CD4-positive, alpha-beta T cell (primary cell): Measurements from ENCODE around the gene FMO4. TPM values are rescaled to one million over a fixed set of nuclear protein-coding genes. Genes with fewer than 3 reads are reported as not detected.

ENCODE experiments used
- ATAC-seq: fragments of 200-7000 bp; cut with Tn5 transposase; one replicate; pipeline ENCODE4 v1.10.0; 2022; ENCODE audit warnings: mild to moderate bottlenecking; ENCODE audit not compliant: poor library complexity
- CTCF ChIA-PET: fragments of 350-600 bp; sonication (Branson Sonifier 250); formaldehyde crosslinking; loops from one replicate; lab custom pipeline; 2021; ENCODE audit warnings: antibody characterized with exemption, inconsistent platforms; lab: Charles Lee
- POLR2A ChIA-PET: fragments of 350-600 bp; sonication (Branson Sonifier 250); formaldehyde crosslinking; loops from one replicate; lab custom pipeline; 2021; ENCODE audit warnings: antibody characterized with exemption, inconsistent platforms; lab: Charles Lee
- DNase-seq, 14 experiments: peaks; one replicate each; pipeline ENCODE4 v3.0.0-alpha.2; 2013 to 2020; ENCODE audit warnings: mixed read lengths in 2 of 14
- H3K27ac ChIP-seq, 2 donors: one replicate each; pipeline versions ENCODE4 v1.5.1 to v1.7.0; 2013; ENCODE audit warnings: low read length in 2 of 2, low read depth in 1 of 2, mild to moderate bottlenecking in 1 of 2
- H3K27me3 ChIP-seq, 2 experiments: 1 replicate in 1 of 2; 2 replicates in 1 of 2; pipeline versions ENCODE4 v1.6.1 to v1.7.0; 2013; ENCODE audit warnings: low read length in 2 of 2, control low read depth in 1 of 2, mild to moderate bottlenecking in 1 of 2, moderate library complexity in 1 of 2; ENCODE audit not compliant: insufficient read depth in 2 of 2, control insufficient read depth in 1 of 2
- H3K36me3 ChIP-seq: one replicate; pipeline ENCODE4 v1.6.1; 2013; ENCODE audit warnings: low read length, control low read depth; ENCODE audit not compliant: insufficient read depth
- H3K4me1 ChIP-seq: one replicate; pipeline ENCODE4 v1.6.1; 2013; ENCODE audit warnings: low read length, control low read depth; ENCODE audit not compliant: insufficient read depth
- H3K4me3 ChIP-seq: one replicate; pipeline ENCODE4 v1.5.1; 2013; ENCODE audit warnings: mild to moderate bottlenecking, low read length, moderate library complexity
- H3K9me3 ChIP-seq, 2 experiments: 1 replicate in 1 of 2; 2 replicates in 1 of 2; pipeline versions ENCODE4 v1.6.1 to v1.7.0; 2013; ENCODE audit warnings: low read length in 2 of 2, mild to moderate bottlenecking in 2 of 2, control low read depth in 1 of 2, moderate library complexity in 1 of 2; ENCODE audit not compliant: control insufficient read depth in 1 of 2, insufficient read depth in 1 of 2
- H3K27ac Mint-ChIP-seq: one replicate; pipeline ENCODE4 v1.8.0; 2020; ENCODE audit warnings: mixed read lengths
- H3K27me3 Mint-ChIP-seq: one replicate; pipeline ENCODE4 v1.8.0; 2021; ENCODE audit warnings: mixed read lengths
- H3K36me3 Mint-ChIP-seq: one replicate; pipeline ENCODE4 v1.8.0; 2021; ENCODE audit warnings: low read depth, mixed read lengths
- H3K4me1 Mint-ChIP-seq: one replicate; pipeline ENCODE4 v1.8.0; 2021; ENCODE audit warnings: low read depth, mixed read lengths
- H3K4me3 Mint-ChIP-seq: one replicate; pipeline ENCODE4 v1.8.0; 2020; ENCODE audit warnings: mild to moderate bottlenecking, mixed read lengths
- H3K9me3 Mint-ChIP-seq: one replicate; pipeline ENCODE4 v1.8.0; 2020; ENCODE audit warnings: mixed read lengths
- CTCF ChIP-seq: fragments of 200-600 bp; IDR thresholded peaks from one replicate; pipeline ENCODE4 v1.8.0; 2022; ENCODE audit warnings: antibody characterized with exemption, mild to moderate bottlenecking
- intact Hi-C, 2 experiments: fragments of 100-400 bp; cut with DNase I in 1 of 2; cut with micrococcal nuclease in 1 of 2; formaldehyde crosslinking; loops; one replicate each; pipeline versions ENCODE4 v1.15.1 to v1.9.0; 2023 to 2025; cut with DNase I, micrococcal nuclease
- total RNA-seq, 174 experiments: library from RNA in 2 of 174; stranded (reverse) in 2 of 174; gene quantifications; one replicate each; pipeline ENCODE4 v1.2.3 and lab custom pipeline; 2021 to 2026

The FMO4 gene
- total RNA-seq, 2 experiments from 2014 or later: 0.70 to 1.1 TPM

- no peak for ATAC-seq
- H3K36me3 Mint-ChIP-seq: no peaks in the 10 kb centered on the region
- TF ChIP-seq CTCF: no peak
- no peak overlapping the region for H3K27ac Mint-ChIP-seq
- CTCF ChIA-PET: no interaction called here
- H3K9me3 Mint-ChIP-seq: peaks cover 19% of the 10 kb centered on the region
- intact Hi-C loops: loop anchor here in 1 of 2 experiments (5.0 kb wide), 1 partner anchor 77 kb away; no protein-coding TSS in a partner anchor
- peaks cover 0 to 7% of the 10 kb centered on the region in 2 experiments for H3K27me3 ChIP-seq
- H3K27me3 Mint-ChIP-seq: peaks cover 48% of the 10 kb centered on the region
- no peaks in the 10 kb centered on the region for H3K4me1 Mint-ChIP-seq
- no peak overlapping the region for H3K4me3 Mint-ChIP-seq
- H3K36me3 ChIP-seq: no peaks in the 10 kb centered on the region
- H3K4me1 ChIP-seq: no peaks in the 10 kb centered on the region
- no peak for DNase-seq
- no peak overlapping the region for H3K4me3 ChIP-seq
- peaks cover 0 to 20% of the 10 kb centered on the region in 2 experiments for H3K9me3 ChIP-seq
- H3K27ac ChIP-seq: no peak overlapping the region
- POLR2A ChIA-PET: no interaction called here
Observed at GRCh38 chr1:171299342-171299741, 14.6 kb upstream of the FMO4 start.

- DNase-seq: no peak
- intact Hi-C loops: no loop called here
- no peak overlapping the region for H3K4me3 ChIP-seq
- ATAC-seq: no peak
- POLR2A ChIA-PET: no interaction called here
- TF ChIP-seq CTCF: no peak
- CTCF ChIA-PET: no interaction called here
- H3K27ac ChIP-seq: no peak overlapping the region
- H3K9me3 Mint-ChIP-seq: peaks cover 19% of the 10 kb centered on the region
- no peak overlapping the region for H3K27ac Mint-ChIP-seq
- peaks cover 0 to 20% of the 10 kb centered on the region in 2 experiments for H3K9me3 ChIP-seq
- no peaks in the 10 kb centered on the region for H3K36me3 ChIP-seq
- H3K4me3 Mint-ChIP-seq: no peak overlapping the region
- no peaks in the 10 kb centered on the region for H3K36me3 Mint-ChIP-seq
- H3K27me3 Mint-ChIP-seq: peaks cover 37% of the 10 kb centered on the region
- H3K27me3 ChIP-seq: peaks cover 0 to 4% of the 10 kb centered on the region in 2 experiments
- H3K4me1 ChIP-seq: no peaks in the 10 kb centered on the region
- no peaks in the 10 kb centered on the region for H3K4me1 Mint-ChIP-seq
Observed at GRCh38 chr1:171300401-171300800, 13.6 kb upstream of the FMO4 start.

DNA sequence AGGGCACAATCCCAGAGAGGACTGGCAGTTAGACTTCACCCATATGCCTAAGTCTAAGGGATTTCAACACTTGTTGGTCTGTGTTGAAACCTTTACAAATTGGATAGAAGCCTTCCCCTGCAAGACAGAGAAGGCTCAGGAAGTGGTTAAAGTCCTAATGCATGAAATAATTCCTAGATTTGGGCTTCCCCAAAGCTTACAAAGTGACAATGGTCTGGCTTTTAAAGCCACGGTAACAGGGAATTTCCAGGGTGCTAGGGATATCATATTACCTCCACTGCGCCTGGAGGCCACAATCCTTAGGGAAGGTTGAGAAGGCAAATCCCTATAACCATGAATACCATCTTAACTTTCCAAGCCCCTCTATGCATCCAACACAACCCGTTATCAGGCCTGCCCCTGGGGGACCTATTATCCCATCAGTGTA lies 3.3 kb upstream of the FMO4 start:
- ATAC-seq (no peak), DNase-seq (no peak)
- H3K27me3 ChIP-seq: no peaks in the 10 kb centered on the region
- no peak overlapping the region for H3K27ac Mint-ChIP-seq
- H3K36me3 ChIP-seq: no peaks in the 10 kb centered on the region
- CTCF ChIA-PET: no interaction called here
- intact Hi-C loops: loop anchor here (5.0 to 10.0 kb wide), 5 partner anchors 623 to 1416 kb away; partner anchors contain the start of genes KIFAP3 (in 1 of the 2) and SCYL3 (in 1 of the 2)
- H3K27me3 Mint-ChIP-seq: no peaks in the 10 kb centered on the region
- no peak overlapping the region for H3K4me3 Mint-ChIP-seq
- H3K4me1 ChIP-seq: no peaks in the 10 kb centered on the region
- no peak overlapping the region for H3K27ac ChIP-seq
- POLR2A ChIA-PET: no interaction called here
- TF ChIP-seq CTCF: no peak
- H3K9me3 Mint-ChIP-seq: no peaks in the 10 kb centered on the region
- no peaks in the 10 kb centered on the region for H3K36me3 Mint-ChIP-seq
- H3K4me3 ChIP-seq: no peak overlapping the region
- peaks cover 14% of the 10 kb centered on the region for H3K4me1 Mint-ChIP-seq
- H3K9me3 ChIP-seq: no peaks in the 10 kb centered on the region
